Lung (tissue), 16 donors: ENCODE data around the gene COL4A6. TPM values are rescaled to one million over a fixed set of nuclear protein-coding genes. Genes with fewer than 3 reads are reported as not detected.
"Not testable (repeated sequence)": the region's sequence is repeated elsewhere in the genome, so short reads cannot be mapped to it uniquely, and the experiment has no call there.

Experiments used
- ATAC-seq: fragments of 200-7000 bp; cut with Tn5 transposase; one replicate; pipeline ENCODE4 v1.9.1; 2020; ENCODE audit warnings: moderate number of reproducible peaks; ENCODE audit not compliant: insufficient read depth, low FRiP score
- DNase-seq, 3 donors: peaks; one replicate each; pipeline ENCODE4 v3.0.0-alpha.2; 2013 to 2017
- H3K27ac ChIP-seq, 2 donors: one replicate each; pipeline ENCODE4 v1.5.1; 2013; ENCODE audit warnings: mild to moderate bottlenecking in 2 of 2, moderate library complexity in 2 of 2, control low read depth in 1 of 2, inconsistent platforms in 1 of 2, low read depth in 1 of 2, low read length in 1 of 2
- H3K27me3 ChIP-seq, 3 donors: one replicate each; pipeline ENCODE4 v1.5.1; 2013; ENCODE audit warnings: low read length in 2 of 3; ENCODE audit not compliant: control insufficient read depth in 3 of 3, insufficient read depth in 3 of 3
- H3K36me3 ChIP-seq, 4 donors: one replicate each; pipeline ENCODE4 v1.5.1; 2013; ENCODE audit warnings: low read length in 4 of 4, mild to moderate bottlenecking in 1 of 4, moderate library complexity in 1 of 4; ENCODE audit not compliant: control insufficient read depth in 4 of 4, insufficient read depth in 4 of 4
- H3K4me1 ChIP-seq, 5 donors: one replicate each; pipeline ENCODE4 v1.5.1; 2013; ENCODE audit warnings: low read length in 5 of 5, mild to moderate bottlenecking in 2 of 5, moderate library complexity in 1 of 5; ENCODE audit not compliant: control insufficient read depth in 5 of 5, insufficient read depth in 5 of 5
- H3K4me3 ChIP-seq: one replicate; pipeline ENCODE4 v1.5.1; 2013; ENCODE audit warnings: mild to moderate bottlenecking, control low read depth, moderate library complexity
- H3K9ac ChIP-seq, 2 donors: one replicate each; pipeline ENCODE4 v1.5.1; 2013; ENCODE audit warnings: low read length in 2 of 2, control low read depth in 1 of 2; ENCODE audit not compliant: insufficient read depth in 1 of 2
- H3K9me3 ChIP-seq, 4 donors: one replicate each; pipeline ENCODE4 v1.5.1; 2013; ENCODE audit warnings: low read length in 3 of 4, mild to moderate bottlenecking in 1 of 4, moderate library complexity in 1 of 4; ENCODE audit not compliant: control insufficient read depth in 4 of 4, insufficient read depth in 3 of 4
- WGBS, 2 donors: extraction: QIAGEN DNeasy Blood & Tissue Kit; methylation state at CpG; one replicate each; pipeline ENCODE4 v1.1.7; 2013; 5-methylcytosine and 5-hydroxymethylcytosine counted together
- long read RNA-seq, 5 donors: transcript quantifications; one replicate each; lab custom pipeline, GENCODE V29; 2026
- polyA plus RNA-seq, 2 donors: library from polyadenylated mRNA; stranded (reverse); fragments of 200-250 nt; gene quantifications; one replicate each; pipeline ENCODE4 v1.2.1, GENCODE V29; 2013
- total RNA-seq, 2 donors: library from RNA; depleted of rRNA in 1 of 2; stranded (reverse); fragments of >200 nt in 1 of 2; gene quantifications; one replicate each; pipeline ENCODE4 v1.2.1, GENCODE V29; 2014 to 2021
- TF ChIP-seq, protein P1 (sequence below): IDR thresholded peaks from 2 replicates; pipeline ENCODE4 v1.5.1; 2012; ENCODE audit warnings: mild to moderate bottlenecking; ENCODE audit errors: control extremely low read depth, extremely low read depth
- donor health status: control.
- donor health status: control.
- donor health status: Bipolar disorder and iron deficiency.
- donor health status: healthy.
- donor health status: DM: yes; HTN: yes; CAD: no.

Gene COL4A6
- total RNA-seq (10 to 100 TPM in 1 of 2 donors, 1 to 10 TPM in 1; 2.7 to 16.7 TPM), polyA plus RNA-seq (under 1 TPM; 0.57 TPM)
- long read RNA-seq, donor 1, partial matches to known transcripts, result 12 of 12 reads
- long read RNA-seq, donor 1, other reads (novel, unspliced or antisense), result 0 of 12 reads
- long read RNA-seq, donor 2, result 0 reads
- long read RNA-seq, donor 3, result 0 reads
- long read RNA-seq, donor 4, result 0 reads
- long read RNA-seq, donor 5, result 0 reads

DNA sequence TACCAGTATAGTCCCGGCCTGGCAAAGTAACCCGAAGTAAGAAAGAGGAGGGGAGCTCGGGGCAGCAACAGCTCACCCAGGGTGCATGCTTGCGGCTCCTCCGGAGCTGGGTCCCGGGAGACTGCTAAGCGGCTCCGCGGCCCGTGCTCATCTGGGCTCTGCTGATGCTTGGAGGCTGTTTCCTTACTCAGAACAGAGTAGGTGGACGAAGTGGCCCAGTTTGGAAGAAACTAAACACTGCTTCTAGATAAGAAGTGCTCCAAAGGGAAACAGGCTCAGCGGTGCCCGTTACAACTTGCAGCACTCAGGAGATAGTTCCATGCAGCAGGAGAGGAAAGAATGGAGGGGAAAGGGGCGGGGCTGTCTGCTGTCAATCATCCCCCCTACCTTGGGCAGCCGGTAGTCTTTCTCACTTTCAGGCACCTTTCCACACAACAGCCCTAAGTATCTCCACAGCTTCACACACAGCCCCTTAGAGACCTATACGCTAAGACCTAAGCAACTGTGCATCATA lies at the start of gene COL4A6:
COL4A6 (minus strand) TSS at position 313 of the 514 bp plus-strand sequence; CDS start at position 87, 226 bp downstream.
- Histone ChIP-seq H3K27me3 (peaks cover 0 to 46% (median 27%) of the 10 kb centered on the region in 3 donors), H3K36me3 (no peaks in the 10 kb centered on the region), H3K27ac (no peak within 1 kb of the TSS), H3K9me3 (no peaks in the 10 kb centered on the region), H3K4me1 (no peaks in the 10 kb centered on the region), H3K4me3 (no peak within 1 kb of the TSS), H3K9ac (peak within 1 kb of the TSS in 1 of 2 donors; percentile 59)
- ATAC-seq (peak; percentile 25), DNase-seq (peak in 2 of 3 donors; percentile 24 to 38)
- TF ChIP-seq, protein P1, sequence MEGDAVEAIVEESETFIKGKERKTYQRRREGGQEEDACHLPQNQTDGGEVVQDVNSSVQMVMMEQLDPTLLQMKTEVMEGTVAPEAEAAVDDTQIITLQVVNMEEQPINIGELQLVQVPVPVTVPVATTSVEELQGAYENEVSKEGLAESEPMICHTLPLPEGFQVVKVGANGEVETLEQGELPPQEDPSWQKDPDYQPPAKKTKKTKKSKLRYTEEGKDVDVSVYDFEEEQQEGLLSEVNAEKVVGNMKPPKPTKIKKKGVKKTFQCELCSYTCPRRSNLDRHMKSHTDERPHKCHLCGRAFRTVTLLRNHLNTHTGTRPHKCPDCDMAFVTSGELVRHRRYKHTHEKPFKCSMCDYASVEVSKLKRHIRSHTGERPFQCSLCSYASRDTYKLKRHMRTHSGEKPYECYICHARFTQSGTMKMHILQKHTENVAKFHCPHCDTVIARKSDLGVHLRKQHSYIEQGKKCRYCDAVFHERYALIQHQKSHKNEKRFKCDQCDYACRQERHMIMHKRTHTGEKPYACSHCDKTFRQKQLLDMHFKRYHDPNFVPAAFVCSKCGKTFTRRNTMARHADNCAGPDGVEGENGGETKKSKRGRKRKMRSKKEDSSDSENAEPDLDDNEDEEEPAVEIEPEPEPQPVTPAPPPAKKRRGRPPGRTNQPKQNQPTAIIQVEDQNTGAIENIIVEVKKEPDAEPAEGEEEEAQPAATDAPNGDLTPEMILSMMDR, result no peak
- 6 to 25% methylated on average over 15 to 16 of the region's 16 CpGs for WGBS, 2 donors

DNA sequence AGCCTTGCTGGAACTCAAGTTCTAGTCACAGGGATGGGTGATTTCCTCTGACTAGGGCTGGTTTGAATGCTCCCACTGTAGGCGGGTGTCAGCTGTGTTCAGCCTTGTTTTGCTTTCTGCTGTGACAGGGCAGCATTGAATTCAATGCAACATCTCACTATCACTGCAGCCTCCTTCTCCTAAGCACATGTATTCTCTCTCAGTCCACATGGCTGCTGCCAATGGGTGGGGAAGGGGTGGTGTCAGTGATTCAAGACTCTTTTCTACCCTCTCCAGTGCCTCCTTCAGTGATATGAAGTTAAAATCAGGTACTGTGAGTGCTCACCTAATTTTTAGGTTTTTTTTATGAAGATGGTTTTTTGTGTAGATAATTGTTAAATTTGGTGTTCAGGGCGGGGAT lies 47.7 kb upstream of the COL4A6 start:
- Histone ChIP-seq H3K36me3 (peaks cover 0 to 2% (median 0%) of the 10 kb centered on the region in 4 donors), H3K4me1 (no peaks in the 10 kb centered on the region), H3K9me3 (peaks cover 0 to 10% (median 2%) of the 10 kb centered on the region in 4 donors), H3K4me3 (no peak overlapping the region), H3K27ac (no peak overlapping the region), H3K27me3 (peaks cover 0 to 5% (median 0%) of the 10 kb centered on the region in 3 donors), H3K9ac (no peak overlapping the region)
- no peak for ATAC-seq
- no peak for DNase-seq
- 79 to 100% methylated on average over 2 of the region's 2 CpGs for WGBS, 2 donors
- TF ChIP-seq, protein P1, result no peak

DNA sequence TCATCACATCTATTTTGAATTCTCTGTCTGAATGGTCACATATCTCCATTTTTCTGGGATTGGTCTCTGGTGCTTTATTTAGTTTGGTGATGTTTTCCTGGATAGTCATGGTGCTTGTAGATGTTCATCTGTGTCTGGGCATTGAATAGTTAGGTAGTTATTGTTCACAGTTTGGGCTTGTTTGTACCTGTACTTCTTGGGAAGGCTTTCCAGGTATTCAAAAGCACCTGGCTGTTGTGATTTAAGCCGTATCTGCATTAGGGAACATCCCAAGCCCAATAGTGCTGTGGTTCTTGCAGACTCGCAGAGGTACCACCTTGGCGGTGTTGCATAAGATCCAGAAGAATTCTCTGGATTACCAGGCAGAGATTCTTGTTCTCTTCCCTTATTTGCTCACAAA lies 46.0 kb upstream of the COL4A6 start:
- ATAC-seq (no peak), DNase-seq (no peak)
- no peak overlapping the region for H3K9ac ChIP-seq
- no peak overlapping the region for H3K4me3 ChIP-seq
- H3K36me3 ChIP-seq, result peaks cover 0 to 2% (median 0%) of the 10 kb centered on the region in 4 donors
- H3K4me1 ChIP-seq, result no peaks in the 10 kb centered on the region
- WGBS, 2 donors, result 78 to 96% methylated on average over 3 of the region's 3 CpGs
- TF ChIP-seq, protein P1, result no peak
- H3K27me3 ChIP-seq, result peaks cover 0 to 5% (median 0%) of the 10 kb centered on the region in 3 donors
- peaks cover 0 to 15% (median 2%) of the 10 kb centered on the region in 4 donors for H3K9me3 ChIP-seq
- no peak overlapping the region for H3K27ac ChIP-seq

DNA sequence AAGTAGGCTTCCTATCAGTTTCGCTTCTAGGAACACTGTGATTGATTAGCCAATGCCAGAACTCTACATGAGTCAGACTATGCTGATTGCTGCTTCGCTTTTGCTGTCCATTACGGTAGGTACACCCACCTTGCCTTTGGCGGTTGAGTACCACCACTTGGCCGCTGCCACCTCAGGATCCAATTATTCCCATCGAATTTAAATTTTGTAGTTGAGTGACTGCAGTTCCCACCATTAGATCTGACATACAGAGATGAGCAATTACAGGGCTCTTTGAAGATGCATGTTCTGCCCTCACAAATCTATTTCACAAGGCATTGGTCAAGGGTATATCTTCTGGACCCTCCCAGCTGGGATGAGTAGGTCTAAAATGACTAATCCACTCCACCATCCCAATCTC lies 43.3 kb upstream of the COL4A6 start:
- ATAC-seq, DNase-seq, H3K36me3 ChIP-seq, H3K4me1 ChIP-seq, H3K27ac ChIP-seq, H3K4me3 ChIP-seq, H3K9ac ChIP-seq, H3K27me3 ChIP-seq: not testable (repeated sequence)
- H3K9me3 ChIP-seq, result peaks cover 0 to 15% (median 4%) of the 10 kb centered on the region in 4 donors
- 84 to 93% methylated on average over 6 of the region's 6 CpGs for WGBS, 2 donors
